ENCODE data around the gene ZNF670. TPM values are rescaled to one million over a fixed set of nuclear protein-coding genes. Genes with fewer than 3 reads are reported as not detected.

The ZNF670 gene
- 5.2 and 6.6 TPM in 2 replicates for total RNA-seq

DNA sequence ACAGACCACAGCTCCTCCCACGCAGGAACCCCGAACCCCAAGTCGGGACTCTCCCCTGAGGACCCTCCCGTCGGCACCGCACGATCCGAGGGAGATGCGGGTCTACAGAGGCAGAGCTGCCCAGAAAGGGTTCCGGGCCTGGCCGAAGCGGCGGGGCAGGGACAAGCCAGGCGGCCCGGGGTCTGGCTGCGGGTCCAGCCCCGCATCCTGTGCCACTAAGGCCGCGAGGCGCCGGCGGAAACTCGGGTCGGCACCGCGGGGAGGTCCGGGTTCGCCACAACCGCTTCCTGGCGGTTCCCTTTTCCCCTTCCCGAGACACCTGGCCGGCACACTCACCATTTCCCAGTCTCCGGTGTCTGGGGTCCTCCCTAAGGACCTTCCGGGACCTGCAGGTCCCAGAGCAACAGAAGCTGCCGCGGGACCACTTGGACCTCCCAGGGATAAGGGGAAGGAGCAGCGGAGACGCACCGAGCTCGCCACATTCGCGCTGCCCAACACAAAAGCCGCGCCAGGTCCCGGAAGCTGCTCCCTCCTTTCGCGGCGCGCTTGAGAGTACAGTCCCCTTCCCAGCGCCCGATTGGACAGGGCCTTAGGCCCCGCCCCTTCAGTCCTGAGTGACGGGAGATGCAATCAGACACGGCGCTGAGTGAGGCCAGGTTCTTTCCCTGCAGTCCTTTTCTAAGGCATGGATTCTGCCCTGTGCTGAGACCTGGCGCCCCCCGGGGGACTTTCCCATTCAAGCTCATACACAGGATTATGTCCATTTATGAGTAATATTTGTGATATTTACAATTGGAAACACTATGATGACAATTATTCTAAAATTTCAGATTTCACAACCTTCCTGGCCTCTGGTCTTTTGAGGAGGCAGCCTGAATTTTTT is at the start of gene ZNF670:
ZNF670 (minus strand) TSS at position 554 of the 883 bp plus-strand sequence; CDS start at position 339, 215 bp downstream.

DNA sequence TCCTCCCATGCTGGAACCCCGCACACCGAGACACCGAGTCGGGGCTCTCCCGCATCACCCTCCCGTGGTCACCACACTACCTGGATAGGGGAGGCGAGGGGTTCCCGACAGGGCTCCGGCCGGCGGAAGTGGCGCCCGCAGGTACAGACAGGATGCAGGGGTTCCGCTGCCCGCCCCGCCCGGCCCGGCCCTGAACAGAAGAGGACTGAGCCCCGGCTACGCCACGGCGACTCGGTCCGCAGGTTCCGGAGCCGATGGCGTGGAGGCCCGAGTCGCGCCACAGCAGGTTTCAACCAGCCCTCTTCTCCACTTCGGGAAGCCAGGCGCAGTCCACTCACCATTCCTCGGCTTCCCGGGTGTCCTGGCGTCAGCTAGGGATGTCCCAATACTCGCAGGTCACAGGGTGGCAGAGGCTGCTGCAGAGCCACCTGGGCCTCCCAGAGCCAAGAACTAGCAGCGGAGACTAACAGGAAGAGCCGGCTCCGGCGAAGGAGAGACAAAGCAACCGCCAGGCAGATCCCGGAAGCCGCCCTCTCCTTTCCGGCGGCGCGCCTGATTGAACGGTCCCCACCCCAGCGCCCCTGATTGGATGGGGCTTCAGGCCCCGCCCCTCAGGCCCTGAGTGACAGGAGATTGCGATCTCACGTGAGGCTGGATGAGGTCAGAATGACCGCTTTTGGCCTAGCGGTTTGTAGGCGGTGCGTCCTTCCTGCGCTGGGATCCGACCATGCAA is 25.4 kb upstream of the ZNF670 start, which contains the start of gene ZNF669:
ZNF669 (minus strand) TSS at position 498 of the 733 bp plus-strand sequence; CDS start at position 341, 157 bp downstream.

Other genes with a start within 250 kb of the ZNF670 start
- 33.1 and 36.3 TPM in 2 replicates for gene AHCTF1, start 146.9 kb downstream of the ZNF670 start, total RNA-seq
- gene ZNF695, start 70.8 kb downstream of the ZNF670 start, total RNA-seq: 1.2 and 2.8 TPM in 2 replicates
- 9.1 and 10.6 TPM in 2 replicates for gene ZNF669, start 25.5 kb upstream of the ZNF670 start, total RNA-seq
- gene ZNF124, start 93.2 kb upstream of the ZNF670 start, total RNA-seq: 41.3 and 49.7 TPM in 2 replicates
- not detected in 2 replicates for gene VN1R5, start 177.3 kb upstream of the ZNF670 start, total RNA-seq

All from articular chondrocyte of knee joint (primary cell).